K562 (cell line): ENCODE measurements around the gene RTF2. TPM values are rescaled to one million over a fixed set of nuclear protein-coding genes. Genes with fewer than 3 reads are reported as not detected.

Experiments used
- ATAC-seq: fragments of 200-7000 bp; cut with Tn5 transposase; 3 replicates; pipeline ENCODE4 v1.9.1; 2020; ENCODE audit warnings: moderate library complexity
- BruUV-seq: library from RNA; stranded (reverse); fragments of 400-500 nt; replicated peaks from 2 replicates; lab custom pipeline; 2021; lab: Mats Ljungman, UMichigan
- CTCF ChIA-PET: fragments of 300-600 bp; formaldehyde crosslinking; extraction: SDS; loops from one replicate; lab custom pipeline; 2021; ENCODE audit warnings: low intra/inter-chr PET ratio; lab: Yijun Ruan, JAX
- POLR2A ChIA-PET: fragments of 300-600, 350-650 bp; sonication (Branson Sonifier 250); formaldehyde crosslinking; extraction: SDS; loops from one replicate; lab custom pipeline; 2021; ENCODE audit warnings: antibody characterized with exemption, inconsistent platforms; lab: Yijun Ruan, JAX
- DNase-seq, 4 experiments: peaks; one replicate each; pipeline versions ENCODE4 v3.0.0 to v3.0.0-alpha.2; 2011 to 2018; ENCODE audit warnings: low spot score in 3 of 4, mixed read lengths in 3 of 4; ENCODE audit errors: extremely low read depth in 1 of 4
- FAIRE-seq: peaks from 2 replicates; lab custom pipeline; 2011; peaks lifted over from hg19 to GRCh38; lab: Jason Lieb, UNC
- H2AFZ ChIP-seq: 2 replicates; pipeline ENCODE4 v1.6.0; 2011; ENCODE audit warnings: low read depth, low read length, control low read depth, inconsistent platforms
- H3K27ac ChIP-seq: fragments of 200-600 bp; 3 replicates; pipeline ENCODE4 v1.8.0; 2011; ENCODE audit warnings: low read depth, mild to moderate bottlenecking, control low read depth, inconsistent platforms, low read length, moderate library complexity, mixed read lengths; ENCODE audit errors: extremely low read depth
- H3K27me3 ChIP-seq, 2 experiments: fragments of 300-600 bp in 1 of 2; 2 replicates in 1 of 2; 3 replicates in 1 of 2; pipeline versions ENCODE4 v1.6.0 to v1.8.0; 2011; ENCODE audit warnings: inconsistent platforms in 2 of 2, low read length in 2 of 2, mild to moderate bottlenecking in 1 of 2, mixed read lengths in 1 of 2, moderate library complexity in 1 of 2; ENCODE audit not compliant: control insufficient read depth in 2 of 2, insufficient read depth in 2 of 2
- H3K36me3 ChIP-seq: fragments of 300-600 bp; 3 replicates; pipeline ENCODE4 v1.8.0; 2011; ENCODE audit warnings: mild to moderate bottlenecking, low read length, inconsistent platforms; ENCODE audit not compliant: control insufficient read depth, insufficient read depth
- H3K4me1 ChIP-seq, 2 experiments: fragments of 200-600 bp in 1 of 2; replicated peaks in 1 of 2; 2 replicates in 1 of 2; 3 replicates in 1 of 2; pipeline versions ENCODE4 v1.5.1 to v1.8.0; 2011; ENCODE audit warnings: inconsistent platforms in 2 of 2, low read length in 2 of 2, mild to moderate bottlenecking in 1 of 2, mixed read lengths in 1 of 2, moderate library complexity in 1 of 2; ENCODE audit not compliant: control insufficient read depth in 2 of 2, insufficient read depth in 2 of 2
- H3K4me2 ChIP-seq: 2 replicates; pipeline ENCODE4 v1.6.1; 2011; ENCODE audit warnings: low read length, control low read depth, inconsistent platforms, mixed read lengths; ENCODE audit not compliant: insufficient read depth
- H3K4me3 ChIP-seq: fragments of 200-600 bp; sonication (generic), shearing (Covaris generic); 2 replicates; pipeline ENCODE4 v1.5.1; 2016; ENCODE audit warnings: control low read depth, inconsistent platforms
- H3K79me2 ChIP-seq: fragments of 200-600 bp; 3 replicates; pipeline ENCODE4 v1.8.0; 2011; ENCODE audit warnings: low read length, inconsistent platforms; ENCODE audit not compliant: control insufficient read depth, insufficient read depth
- H3K9ac ChIP-seq, 2 experiments: 2 replicates each; pipeline versions ENCODE4 v1.6.0 to v1.6.1; 2011; ENCODE audit warnings: low read depth in 2 of 2, low read length in 2 of 2, control low read depth in 1 of 2, inconsistent platforms in 1 of 2, mild to moderate bottlenecking in 1 of 2, mixed read lengths in 1 of 2; ENCODE audit not compliant: insufficient read depth in 1 of 2
- H3K9me1 ChIP-seq: one replicate; pipeline ENCODE4 v1.6.0; 2011; ENCODE audit warnings: inconsistent platforms, mild to moderate bottlenecking, low read length, moderate library complexity; ENCODE audit not compliant: control insufficient read depth, insufficient read depth
- H3K9me3 ChIP-seq: replicated peaks from 2 replicates; pipeline ENCODE4 v1.5.1; 2011; ENCODE audit warnings: low read depth, low read length, inconsistent platforms; ENCODE audit not compliant: control insufficient read depth, insufficient read depth
- H4K20me1 ChIP-seq: replicated peaks from 2 replicates; pipeline ENCODE4 v1.6.1; 2011; ENCODE audit warnings: low read length, inconsistent platforms, mixed read lengths; ENCODE audit not compliant: control insufficient read depth, insufficient read depth
- CBFB ChIP-seq: sonication (generic); formaldehyde crosslinking; IDR thresholded peaks from 2 replicates; pipeline ENCODE4 v1.4.0; 2020; ENCODE audit warnings: mild to moderate bottlenecking, missing genetic modification reagents
- MAFF ChIP-seq: IDR thresholded peaks from 2 replicates; pipeline ENCODE4 v1.6.1; 2012; ENCODE audit warnings: low read length, improper control_type of control experiment
- MCM3 ChIP-seq: fragments of 450-650 bp; IDR thresholded peaks from 2 replicates; pipeline ENCODE4 v1.6.1; 2016
- NCOA4 ChIP-seq: fragments of 450-650 bp; IDR thresholded peaks from 2 replicates; pipeline ENCODE4 v1.6.1; 2018; ENCODE audit warnings: mild to moderate bottlenecking; ENCODE audit not compliant: partially characterized antibody
- PURB ChIP-seq: sonication (generic); formaldehyde crosslinking; IDR thresholded peaks from 2 replicates; pipeline ENCODE4 v1.9.0; 2021; ENCODE audit warnings: low read depth, mild to moderate bottlenecking, missing genetic modification reagents
- SLC30A9 ChIP-seq: fragments of 250-450 bp; sonication (Bioruptor Pico); IDR thresholded peaks from 2 replicates; pipeline ENCODE4 v1.8.0; 2022; ENCODE audit warnings: mild to moderate bottlenecking, moderate library complexity
- ZFPM2 ChIP-seq: fragments of 250-450 bp; sonication (Bioruptor Pico); IDR thresholded peaks from 2 replicates; pipeline ENCODE4 v1.5.1; 2022; ENCODE audit warnings: mild to moderate bottlenecking
- ZNF140 ChIP-seq: fragments of 250-450 bp; sonication (Bioruptor Pico); IDR thresholded peaks from 2 replicates; pipeline ENCODE4 v1.8.0; 2021; ENCODE audit warnings: moderate library complexity, mild to moderate bottlenecking, inconsistent platforms
- WGBS: fragments of 100-300 bp; shearing (Covaris generic); methylation state at CpG from one replicate; pipeline ENCODE4 v1.1.6; 2016; ENCODE audit warnings: low coverage, mixed read lengths; ENCODE audit not compliant: insufficient coverage; ENCODE audit errors: missing lambda C conversion rate; 5-methylcytosine and 5-hydroxymethylcytosine counted together
- in situ Hi-C: fragments of 300-500 bp; cut with MboI; formaldehyde crosslinking; loops from 4 replicates; pipeline ENCODE4 v1.15.0; 2018; ENCODE audit warnings: inconsistent platforms, mixed read lengths
- intact Hi-C: fragments of 100-400 bp; cut with micrococcal nuclease; formaldehyde crosslinking; loops from 2 replicates; pipeline ENCODE4 v1.14.2; 2022
- polyA plus RNA-seq, 8 experiments: library from polyadenylated mRNA; depleted of rRNA in 4 of 8; stranded (reverse) in 5 of 8; unstranded in 3 of 8; fragments of >200 nt; fragmentation: Nextera tagmentation in 2 of 8; fragmentation: Illumina TruSeq in 1 of 8; extraction: Ambion mirVana in 2 of 8; extraction: Trizol in 1 of 8; gene quantifications; 2 replicates each; pipeline versions ENCODE4 v1.2.1 to v1.2.3, GENCODE V29; 2011 to 2014; ENCODE audit warnings: inconsistent platforms in 1 of 8, missing spikeins in 1 of 8
- total RNA-seq, 7 experiments: library from RNA; depleted of rRNA in 6 of 7; stranded (reverse); fragments of >200 nt in 6 of 7; fragmentation: Illumina TruSeq in 2 of 7; extraction: Trizol in 2 of 7; gene quantifications; 2 replicates each; pipeline versions ENCODE4 v1.2.1 to v1.2.3, GENCODE V29; 2011 to 2021; ENCODE audit warnings: low replicate concordance in 1 of 7
- TF ChIP-seq, protein P1 (sequence below): sonication (generic); formaldehyde crosslinking; IDR thresholded peaks from 2 replicates; pipeline ENCODE4 v1.8.0; 2022; ENCODE audit warnings: mild to moderate bottlenecking, missing genetic modification reagents
- TF ChIP-seq, protein P2 (sequence below), 2 experiments: fragments of 450-650 bp; IDR thresholded peaks; 2 replicates each; pipeline ENCODE4 v1.6.1; 2016; ENCODE audit warnings: mild to moderate bottlenecking in 2 of 2, borderline replicate concordance in 1 of 2, low read depth in 1 of 2, moderate library complexity in 1 of 2
- TF ChIP-seq, protein P3 (sequence below): fragments of 250-450 bp; sonication (Bioruptor Pico); IDR thresholded peaks from 2 replicates; pipeline ENCODE4 v1.4.0; 2020; ENCODE audit warnings: borderline replicate concordance
- TF ChIP-seq, protein P4 (sequence below): fragments of 250-450 bp; sonication (Bioruptor Pico); IDR thresholded peaks from 2 replicates; pipeline ENCODE4 v1.9.0; 2021; ENCODE audit warnings: mild to moderate bottlenecking

The RTF2 gene
- total and polyA plus RNA-seq, 9 of the 15 experiments (the other 6 are each of a cell fraction or from before 2014, with no cell fraction given): 67.0 to 177 (median 84.9) TPM

DNA sequence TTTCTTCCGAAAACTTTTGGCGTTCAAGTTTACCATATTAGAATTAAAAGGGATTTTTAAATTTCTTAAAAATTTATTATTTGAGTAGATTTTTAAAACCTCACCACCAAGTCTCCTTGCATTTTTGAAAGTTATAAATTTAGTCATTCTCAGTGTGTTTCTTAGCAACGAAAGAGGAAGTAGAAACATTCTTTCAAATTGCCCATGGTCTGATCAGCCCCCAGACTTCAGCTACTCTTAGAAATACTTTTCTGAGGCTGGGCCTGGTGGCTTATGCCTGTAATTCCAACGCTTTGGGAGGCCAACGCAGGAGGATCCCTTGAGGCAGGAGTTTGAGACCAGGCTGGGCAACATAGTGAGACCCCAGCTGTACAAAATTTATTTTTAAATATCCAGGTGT, 15.1 kb upstream of the RTF2 start:
- peaks cover 1 to 3% of the 10 kb centered on the region in 2 experiments; a peak in 4 of 5 replicates for H3K4me1 ChIP-seq
- H3K9ac ChIP-seq: no peak overlapping the region
- 89% methylated on average over 5 of the region's 5 CpGs for WGBS
- FAIRE-seq: no peak
- H2AFZ ChIP-seq: no peak overlapping the region
- no peaks in the 10 kb centered on the region for H4K20me1 ChIP-seq
- H3K27ac ChIP-seq: no peak overlapping the region
- H3K27me3 ChIP-seq: no peaks in the 10 kb centered on the region
- in situ Hi-C loops: no loop called here
- H3K4me2 ChIP-seq: no peak overlapping the region
- H3K79me2 ChIP-seq: peaks cover 21% of the 10 kb centered on the region
- no peaks in the 10 kb centered on the region for H3K9me3 ChIP-seq
- no peak for DNase-seq
- BruUV-seq: no TSS peak
- intact Hi-C loops: no loop called here
- H3K4me3 ChIP-seq: no peak overlapping the region
- POLR2A ChIA-PET: interaction anchor here (1.1 kb wide), 1 partner anchor 16 kb away, joined by 4 read pairs; no protein-coding TSS in a partner anchor
- H3K36me3 ChIP-seq: peaks cover 70% of the 10 kb centered on the region
- CTCF ChIA-PET: no interaction called here
- H3K9me1 ChIP-seq: peaks cover 3% of the 10 kb centered on the region
- no peak for ATAC-seq
- TF ChIP-seq ZFPM2 (CRISPR knock-in tag) (no peak), NCOA4 (no peak), ZNF140 (CRISPR knock-in tag) (no peak), CBFB (CRISPR knock-in tag) (no peak), SLC30A9 (CRISPR knock-in tag) (no peak), MAFF (no peak), PURB (no peak), MCM3 (no peak)
- TF ChIP-seq, protein P1, sequence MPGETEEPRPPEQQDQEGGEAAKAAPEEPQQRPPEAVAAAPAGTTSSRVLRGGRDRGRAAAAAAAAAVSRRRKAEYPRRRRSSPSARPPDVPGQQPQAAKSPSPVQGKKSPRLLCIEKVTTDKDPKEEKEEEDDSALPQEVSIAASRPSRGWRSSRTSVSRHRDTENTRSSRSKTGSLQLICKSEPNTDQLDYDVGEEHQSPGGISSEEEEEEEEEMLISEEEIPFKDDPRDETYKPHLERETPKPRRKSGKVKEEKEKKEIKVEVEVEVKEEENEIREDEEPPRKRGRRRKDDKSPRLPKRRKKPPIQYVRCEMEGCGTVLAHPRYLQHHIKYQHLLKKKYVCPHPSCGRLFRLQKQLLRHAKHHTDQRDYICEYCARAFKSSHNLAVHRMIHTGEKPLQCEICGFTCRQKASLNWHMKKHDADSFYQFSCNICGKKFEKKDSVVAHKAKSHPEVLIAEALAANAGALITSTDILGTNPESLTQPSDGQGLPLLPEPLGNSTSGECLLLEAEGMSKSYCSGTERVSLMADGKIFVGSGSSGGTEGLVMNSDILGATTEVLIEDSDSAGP (CRISPR knock-in tag): no peak
- TF ChIP-seq, protein P2, sequence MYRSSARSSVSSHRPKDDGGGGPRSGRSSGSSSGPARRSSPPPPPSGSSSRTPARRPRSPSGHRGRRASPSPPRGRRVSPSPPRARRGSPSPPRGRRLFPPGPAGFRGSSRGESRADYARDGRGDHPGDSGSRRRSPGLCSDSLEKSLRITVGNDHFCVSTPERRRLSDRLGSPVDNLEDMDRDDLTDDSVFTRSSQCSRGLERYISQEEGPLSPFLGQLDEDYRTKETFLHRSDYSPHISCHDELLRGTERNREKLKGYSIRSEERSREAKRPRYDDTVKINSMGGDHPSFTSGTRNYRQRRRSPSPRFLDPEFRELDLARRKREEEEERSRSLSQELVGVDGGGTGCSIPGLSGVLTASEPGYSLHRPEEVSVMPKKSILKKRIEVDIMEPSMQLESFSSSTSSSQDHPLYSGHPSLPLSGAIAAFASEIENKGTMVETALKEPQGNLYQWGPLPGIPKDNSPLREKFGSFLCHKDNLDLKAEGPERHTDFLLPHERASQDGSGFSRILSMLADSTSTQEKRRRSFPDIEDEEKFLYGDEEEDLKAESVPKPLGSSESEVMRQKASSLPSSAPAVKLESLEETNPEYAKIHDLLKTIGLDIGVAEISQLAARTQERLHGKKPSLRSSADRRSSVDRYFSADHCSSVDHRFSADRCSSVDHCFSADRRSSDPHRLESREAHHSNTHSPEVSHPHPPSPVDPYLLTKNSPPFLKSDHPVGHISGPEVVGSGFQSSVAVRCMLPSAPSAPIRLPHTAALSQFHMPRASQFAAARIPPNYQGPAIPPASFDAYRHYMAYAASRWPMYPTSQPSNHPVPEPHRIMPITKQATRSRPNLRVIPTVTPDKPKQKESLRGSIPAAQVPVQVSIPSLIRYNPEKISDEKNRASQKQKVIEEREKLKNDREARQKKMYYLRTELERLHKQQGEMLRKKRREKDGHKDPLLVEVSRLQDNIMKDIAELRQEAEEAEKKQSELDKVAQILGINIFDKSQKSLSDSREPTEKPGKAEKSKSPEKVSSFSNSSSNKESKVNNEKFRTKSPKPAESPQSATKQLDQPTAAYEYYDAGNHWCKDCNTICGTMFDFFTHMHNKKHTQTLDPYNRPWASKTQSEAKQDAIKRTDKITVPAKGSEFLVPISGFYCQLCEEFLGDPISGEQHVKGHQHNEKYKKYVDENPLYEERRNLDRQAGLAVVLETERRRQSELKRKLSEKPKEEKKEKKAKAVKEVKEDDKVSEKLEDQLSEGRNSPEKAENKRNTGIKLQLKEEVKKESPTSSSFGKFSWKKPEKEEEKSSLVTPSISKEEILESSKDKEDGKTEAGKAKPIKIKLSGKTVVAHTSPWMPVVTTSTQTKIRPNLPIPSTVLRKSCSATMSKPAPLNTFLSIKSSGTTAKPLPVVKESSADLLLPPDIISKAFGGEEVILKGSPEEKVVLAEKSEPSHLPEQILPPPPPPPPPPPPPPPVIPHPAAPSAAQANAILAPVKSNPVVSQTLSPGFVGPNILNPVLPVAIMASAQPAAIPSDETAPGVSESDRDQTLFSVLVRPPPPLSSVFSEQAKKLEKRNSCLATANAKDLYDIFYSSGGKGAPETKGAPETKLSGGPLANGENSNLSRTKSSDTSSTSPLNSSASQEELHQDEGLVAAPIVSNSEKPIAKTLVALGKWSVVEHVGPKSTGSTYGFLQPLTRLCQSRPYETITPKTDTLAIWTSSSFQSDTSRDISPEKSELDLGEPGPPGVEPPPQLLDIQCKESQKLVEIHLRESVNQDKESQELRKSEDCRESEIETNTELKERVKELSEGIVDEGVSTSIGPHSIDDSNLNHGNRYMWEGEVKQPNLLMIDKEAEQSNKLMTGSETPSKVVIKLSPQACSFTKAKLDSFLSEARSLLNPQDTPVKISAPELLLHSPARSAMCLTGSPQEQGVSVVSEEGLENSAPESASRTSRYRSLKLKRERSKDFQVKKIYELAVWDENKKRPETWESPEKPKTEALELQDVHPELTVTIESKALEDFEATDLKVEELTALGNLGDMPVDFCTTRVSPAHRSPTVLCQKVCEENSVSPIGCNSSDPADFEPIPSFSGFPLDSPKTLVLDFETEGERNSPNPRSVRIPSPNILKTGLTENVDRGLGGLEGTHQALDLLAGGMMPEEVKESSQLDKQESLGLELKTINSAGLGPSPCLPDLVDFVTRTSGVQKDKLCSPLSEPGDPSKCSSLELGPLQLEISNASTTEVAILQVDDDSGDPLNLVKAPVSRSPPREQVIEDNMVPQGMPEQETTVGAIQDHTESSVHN (IDR thresholded peaks at IDR 0.05; ENCODE audit: borderline replicate concordance in 1 of 2, low read depth in 1 of 2): no peak
- TF ChIP-seq, protein P3, sequence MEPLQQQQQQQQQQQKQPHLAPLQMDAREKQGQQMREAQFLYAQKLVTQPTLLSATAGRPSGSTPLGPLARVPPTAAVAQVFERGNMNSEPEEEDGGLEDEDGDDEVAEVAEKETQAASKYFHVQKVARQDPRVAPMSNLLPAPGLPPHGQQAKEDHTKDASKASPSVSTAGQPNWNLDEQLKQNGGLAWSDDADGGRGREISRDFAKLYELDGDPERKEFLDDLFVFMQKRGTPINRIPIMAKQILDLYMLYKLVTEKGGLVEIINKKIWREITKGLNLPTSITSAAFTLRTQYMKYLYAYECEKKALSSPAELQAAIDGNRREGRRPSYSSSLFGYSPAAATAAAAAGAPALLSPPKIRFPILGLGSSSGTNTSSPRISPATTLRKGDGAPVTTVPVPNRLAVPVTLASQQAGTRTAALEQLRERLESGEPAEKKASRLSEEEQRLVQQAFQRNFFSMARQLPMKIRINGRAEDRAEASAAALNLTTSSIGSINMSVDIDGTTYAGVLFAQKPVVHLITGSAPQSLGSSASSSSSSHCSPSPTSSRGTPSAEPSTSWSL (CRISPR knock-in tag): no peak
- TF ChIP-seq, protein P4, sequence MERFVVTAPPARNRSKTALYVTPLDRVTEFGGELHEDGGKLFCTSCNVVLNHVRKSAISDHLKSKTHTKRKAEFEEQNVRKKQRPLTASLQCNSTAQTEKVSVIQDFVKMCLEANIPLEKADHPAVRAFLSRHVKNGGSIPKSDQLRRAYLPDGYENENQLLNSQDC: no peak
